WERI-Rb-1 (cell line): ENCODE measurements around the gene CBFA2T3.

Experiments used
- DNase-seq: peaks from one replicate; pipeline ENCODE4 v3.0.0-alpha.2; 2020
- H3K27ac ChIP-seq: fragments of 250-450 bp; sonication (Bioruptor Pico); 2 replicates; pipeline ENCODE4 v1.5.1; 2020; ENCODE audit warnings: mild to moderate bottlenecking, moderate library complexity
- H3K27me3 ChIP-seq: fragments of 250-450 bp; sonication (Bioruptor Pico); 2 replicates; pipeline ENCODE4 v1.5.1; 2021; ENCODE audit warnings: mild to moderate bottlenecking, low read depth, moderate library complexity; ENCODE audit not compliant: insufficient read depth, severe bottlenecking
- H3K36me3 ChIP-seq: fragments of 250-450 bp; sonication (Bioruptor Pico); 2 replicates; pipeline ENCODE4 v1.5.1; 2020; ENCODE audit warnings: mild to moderate bottlenecking, moderate library complexity
- H3K4me3 ChIP-seq: 2 replicates; pipeline ENCODE4 v1.5.1; 2011; ENCODE audit warnings: low read depth, mild to moderate bottlenecking, control low read depth, low read length
- H3K9me3 ChIP-seq: fragments of 250-450 bp; sonication (Bioruptor Pico); 2 replicates; pipeline ENCODE4 v1.5.1; 2021; ENCODE audit warnings: mild to moderate bottlenecking, moderate library complexity; ENCODE audit not compliant: severe bottlenecking
- CTCF ChIP-seq: IDR thresholded peaks from 2 replicates; pipeline ENCODE4 v1.5.1; 2011; ENCODE audit warnings: low read depth, mild to moderate bottlenecking, control low read depth, inconsistent platforms, low read length

The CBFA2T3 gene

DNA sequence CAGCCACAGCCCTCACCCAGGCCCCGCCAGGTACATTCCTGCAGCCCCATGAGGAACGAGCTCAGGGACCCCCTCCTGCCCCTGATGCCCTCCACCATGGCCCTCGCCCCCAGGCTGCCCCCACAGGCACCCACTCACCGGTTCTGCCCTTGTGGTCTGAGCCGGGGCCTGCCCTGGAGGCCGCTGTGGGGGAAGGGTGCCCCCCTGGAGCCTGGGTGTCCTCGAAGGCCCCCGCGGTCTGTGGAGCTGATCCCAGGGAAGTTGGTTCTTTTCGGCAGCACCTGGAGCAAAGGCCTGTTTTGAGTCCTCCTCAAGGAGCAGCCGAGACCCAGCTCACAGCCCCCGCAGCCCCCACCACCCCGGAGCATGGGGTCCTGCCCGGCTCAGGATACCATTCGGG is 112.9 kb downstream of the CBFA2T3 start:
- no peak overlapping the region for H3K4me3 ChIP-seq
- H3K27me3 ChIP-seq, result no peaks in the 10 kb centered on the region
- no peaks in the 10 kb centered on the region; the same call in 1 of the 2 replicates for H3K36me3 ChIP-seq
- no peak for TF ChIP-seq CTCF
- H3K27ac ChIP-seq, result no peak overlapping the region
- no peaks in the 10 kb centered on the region for H3K9me3 ChIP-seq
- no peak for DNase-seq

- Histone ChIP-seq H3K4me3 (no peak overlapping the region), H3K27ac (no peak overlapping the region), H3K36me3 (no peaks in the 10 kb centered on the region; the same call in 1 of the 2 replicates), H3K27me3 (no peaks in the 10 kb centered on the region), H3K9me3 (no peaks in the 10 kb centered on the region)
- TF ChIP-seq CTCF, result no peak
- DNase-seq, result no peak
These were observed 113.6 kb downstream of the CBFA2T3 start for GRCh38 chr16:88863426-88863825.

GRCh38 chr16:88862968-88863367 is 114.0 kb downstream of the CBFA2T3 start:
- H3K9me3 ChIP-seq, result no peaks in the 10 kb centered on the region
- no peak for TF ChIP-seq CTCF

GRCh38 chr16:88861359-88861758 is 115.6 kb downstream of the CBFA2T3 start:
- TF ChIP-seq CTCF, result no peak
- no peak overlapping the region for H3K27ac ChIP-seq
- H3K9me3 ChIP-seq, result no peaks in the 10 kb centered on the region
- DNase-seq, result no peak
- H3K4me3 ChIP-seq, result no peak overlapping the region
- no peaks in the 10 kb centered on the region for H3K27me3 ChIP-seq
- no peaks in the 10 kb centered on the region; the same call in 1 of the 2 replicates for H3K36me3 ChIP-seq

More at GRCh38 chr16:88862968-88863367, 114.0 kb downstream of the CBFA2T3 start:
- no peaks in the 10 kb centered on the region; the same call in 1 of the 2 replicates for H3K36me3 ChIP-seq
- DNase-seq, result no peak
- no peak overlapping the region for H3K4me3 ChIP-seq
- H3K27ac ChIP-seq, result no peak overlapping the region
- H3K27me3 ChIP-seq, result no peaks in the 10 kb centered on the region

DNA sequence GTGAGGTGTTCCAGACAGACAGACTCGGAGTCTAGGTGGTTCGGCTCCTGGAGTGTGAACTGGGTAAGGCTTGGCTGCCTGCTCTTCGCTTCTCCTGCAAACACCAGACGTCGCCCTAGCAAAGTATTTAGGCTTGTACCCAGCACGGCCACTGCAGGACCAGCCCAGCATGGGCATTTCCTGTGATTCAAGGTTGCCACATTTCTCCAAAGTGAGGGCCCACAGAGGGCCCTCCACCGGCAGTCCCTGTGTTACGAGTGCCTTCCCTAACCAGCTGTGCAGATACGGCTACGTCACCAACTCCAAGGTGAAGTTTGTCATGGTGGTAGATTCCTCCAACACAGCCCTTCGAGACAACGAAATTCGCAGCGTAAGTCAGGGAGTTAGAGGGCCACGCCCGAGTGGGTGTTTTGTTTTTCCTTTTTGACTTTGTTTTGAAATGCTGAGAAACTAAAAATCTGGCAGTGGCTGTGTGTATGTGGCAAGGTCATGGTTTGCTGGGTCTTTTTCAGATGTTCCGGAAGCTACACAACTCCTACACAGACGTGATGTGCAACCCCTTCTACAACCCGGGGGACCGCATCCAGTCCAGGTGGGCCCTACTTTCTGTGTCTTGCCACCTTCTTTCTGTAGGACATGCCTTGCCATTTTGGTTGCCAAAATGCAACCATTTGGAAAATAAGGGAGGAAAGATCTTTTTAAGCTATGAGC is 117.5 kb downstream of the CBFA2T3 start:
- no peak for TF ChIP-seq CTCF

More for the DNA sequence above, 117.5 kb downstream of the CBFA2T3 start:
- no peaks in the 10 kb centered on the region for H3K27me3 ChIP-seq
- H3K9me3 ChIP-seq, result no peaks in the 10 kb centered on the region
- H3K27ac ChIP-seq, result no peak overlapping the region
- no peak for DNase-seq
- H3K4me3 ChIP-seq, result no peak overlapping the region
- H3K36me3 ChIP-seq, result no peaks in the 10 kb centered on the region; the same call in 1 of the 2 replicates
